H9 (cell line): ENCODE results near the gene SPATA16. TPM values are rescaled to one million over a fixed set of nuclear protein-coding genes. Genes with fewer than 3 reads are reported as not detected.

Experiments used
- DNase-seq: peaks from one replicate; pipeline ENCODE4 v3.0.0-alpha.2; 2017
- H2AFZ ChIP-seq: one replicate; pipeline ENCODE4 v1.6.1; 2013; ENCODE audit warnings: mild to moderate bottlenecking, low read length, control low read depth, moderate library complexity
- H2AK5ac ChIP-seq: 2 replicates; pipeline ENCODE4 v1.6.1; 2013; ENCODE audit warnings: low read length, control low read depth, mixed read lengths; ENCODE audit not compliant: insufficient read length
- H2BK120ac ChIP-seq: one replicate; pipeline ENCODE4 v1.6.1; 2013; ENCODE audit warnings: low read depth, mild to moderate bottlenecking, low read length, control low read depth, inconsistent platforms; ENCODE audit not compliant: poor library complexity, severe bottlenecking
- H2BK12ac ChIP-seq: 2 replicates; pipeline ENCODE4 v1.6.1; 2013; ENCODE audit warnings: low read length, control low read depth, mixed read lengths, low read depth; ENCODE audit not compliant: insufficient read length
- H2BK15ac ChIP-seq: 2 replicates; pipeline ENCODE4 v1.6.1; 2013; ENCODE audit warnings: low read depth, low read length, control low read depth
- H2BK20ac ChIP-seq: one replicate; pipeline ENCODE4 v1.6.1; 2013; ENCODE audit warnings: low read depth, mild to moderate bottlenecking, low read length, control low read depth, inconsistent platforms; ENCODE audit not compliant: poor library complexity, severe bottlenecking
- H2BK5ac ChIP-seq: 2 replicates; pipeline ENCODE4 v1.6.1; 2013; ENCODE audit warnings: low read length, control low read depth, mixed read lengths; ENCODE audit not compliant: insufficient read length
- H3K14ac ChIP-seq: 2 replicates; pipeline ENCODE4 v1.6.1; 2013; ENCODE audit warnings: low read length, control low read depth; ENCODE audit not compliant: insufficient read depth
- H3K18ac ChIP-seq: 2 replicates; pipeline ENCODE4 v1.6.1; 2013; ENCODE audit warnings: low read depth, mild to moderate bottlenecking, mixed read lengths, low read length, control low read depth; ENCODE audit not compliant: insufficient read length
- H3K23ac ChIP-seq: 2 replicates; pipeline ENCODE4 v1.6.1; 2013; ENCODE audit warnings: low read length, control low read depth, mixed read lengths, low read depth; ENCODE audit not compliant: insufficient read length
- H3K23me2 ChIP-seq: 2 replicates; pipeline ENCODE4 v1.6.1; 2013; ENCODE audit warnings: low read depth, mild to moderate bottlenecking, mixed read lengths, low read length, control low read depth; ENCODE audit not compliant: insufficient read length, poor library complexity, severe bottlenecking
- H3K27ac ChIP-seq: 2 replicates; pipeline ENCODE4 v1.5.1; 2013; ENCODE audit warnings: low read length, control low read depth, mixed read lengths, low read depth; ENCODE audit not compliant: insufficient read length
- H3K27me3 ChIP-seq: 2 replicates; pipeline ENCODE4 v1.6.1; 2013; ENCODE audit warnings: low read length, control low read depth, inconsistent platforms; ENCODE audit not compliant: insufficient read depth
- H3K4ac ChIP-seq: 2 replicates; pipeline ENCODE4 v1.6.1; 2013; ENCODE audit warnings: low read depth, mild to moderate bottlenecking, control low read depth, inconsistent platforms, low read length, moderate library complexity
- H3K4me1 ChIP-seq: 2 replicates; pipeline ENCODE4 v1.6.1; 2013; ENCODE audit warnings: low read length, control low read depth, inconsistent platforms; ENCODE audit not compliant: insufficient read depth
- H3K4me2 ChIP-seq: 2 replicates; pipeline ENCODE4 v1.6.1; 2013; ENCODE audit warnings: low read length, control low read depth, mixed read lengths; ENCODE audit not compliant: insufficient read length, insufficient read depth
- H3K56ac ChIP-seq: 2 replicates; pipeline ENCODE4 v1.6.1; 2013; ENCODE audit warnings: low read depth, mild to moderate bottlenecking, mixed read lengths, low read length, control low read depth; ENCODE audit not compliant: insufficient read length
- H3K79me1 ChIP-seq: 2 replicates; pipeline ENCODE4 v1.6.1; 2013; ENCODE audit warnings: low read depth, mild to moderate bottlenecking, moderate library complexity, low read length, control low read depth, inconsistent platforms; ENCODE audit not compliant: insufficient read depth, poor library complexity, severe bottlenecking
- H3K79me2 ChIP-seq: 2 replicates; pipeline ENCODE4 v1.6.1; 2013; ENCODE audit warnings: low read length, control low read depth, inconsistent platforms; ENCODE audit not compliant: insufficient read depth
- H3K9ac ChIP-seq: 2 replicates; pipeline ENCODE4 v1.6.1; 2013; ENCODE audit warnings: low read length, control low read depth, mixed read lengths; ENCODE audit not compliant: insufficient read length; ENCODE audit errors: extremely low read depth
- H3K9me3 ChIP-seq: one replicate; pipeline ENCODE4 v1.6.1; 2013; ENCODE audit warnings: low read depth, low read length, inconsistent platforms; ENCODE audit not compliant: control insufficient read depth
- H3T11ph ChIP-seq: one replicate; pipeline ENCODE4 v1.6.1; 2013; ENCODE audit warnings: mild to moderate bottlenecking, low read length, control low read depth, inconsistent platforms
- H4K20me1 ChIP-seq: one replicate; pipeline ENCODE4 v1.6.1; 2013; ENCODE audit not compliant: control insufficient read depth, insufficient read length, insufficient read depth
- H4K5ac ChIP-seq: 2 replicates; pipeline ENCODE4 v1.6.1; 2013; ENCODE audit warnings: low read depth, mild to moderate bottlenecking, mixed read lengths, low read length, control low read depth; ENCODE audit not compliant: insufficient read length
- H4K8ac ChIP-seq: replicated peaks from 2 replicates; pipeline ENCODE4 v1.6.1; 2013; ENCODE audit warnings: low read length, control low read depth, mixed read lengths, low read depth; ENCODE audit not compliant: insufficient read length
- H4K91ac ChIP-seq: 2 replicates; pipeline ENCODE4 v1.6.1; 2013; ENCODE audit warnings: low read depth, mild to moderate bottlenecking, moderate library complexity, mixed read lengths, low read length, control low read depth; ENCODE audit not compliant: insufficient read length
- H3K27ac Mint-ChIP-seq, 3 experiments: 2 replicates in 2 of 3; 3 replicates in 1 of 3; pipeline ENCODE4 v1.8.0; 2020 to 2021; ENCODE audit warnings: mixed read lengths in 3 of 3, mild to moderate bottlenecking in 1 of 3, moderate library complexity in 1 of 3
- H3K27me3 Mint-ChIP-seq: 2 replicates; pipeline ENCODE4 v1.8.0; 2021; ENCODE audit warnings: low read depth, mild to moderate bottlenecking, moderate library complexity, mixed read lengths
- H3K36me3 Mint-ChIP-seq, 3 experiments: 2 replicates in 2 of 3; 3 replicates in 1 of 3; pipeline ENCODE4 v1.8.0; 2020 to 2021; ENCODE audit warnings: low read depth in 3 of 3, mixed read lengths in 3 of 3; ENCODE audit not compliant: insufficient read depth in 1 of 3
- H3K4me1 Mint-ChIP-seq, 2 experiments: 2 replicates each; pipeline ENCODE4 v1.8.0; 2020; ENCODE audit warnings: mixed read lengths in 2 of 2
- H3K4me3 Mint-ChIP-seq, 2 experiments: 2 replicates in 1 of 2; 3 replicates in 1 of 2; pipeline ENCODE4 v1.8.0; 2020 to 2021; ENCODE audit warnings: mild to moderate bottlenecking in 2 of 2, mixed read lengths in 2 of 2, moderate library complexity in 1 of 2
- H3K9me3 Mint-ChIP-seq, 2 experiments: 2 replicates in 1 of 2; 3 replicates in 1 of 2; pipeline ENCODE4 v1.8.0; 2020; ENCODE audit warnings: mild to moderate bottlenecking in 2 of 2, mixed read lengths in 2 of 2, moderate library complexity in 1 of 2
- CTCF ChIP-seq: fragments of 200-600 bp; sonication (generic); conservative IDR thresholded peaks from 3 replicates; pipeline ENCODE4 v1.8.0; 2021; ENCODE audit warnings: antibody characterized with exemption, mild to moderate bottlenecking
- WGBS: extraction: QIAGEN DNeasy Blood & Tissue Kit; methylation state at CpG from one replicate; pipeline ENCODE4 v1.1.7; 2013; ENCODE audit warnings: missing lambda C conversion rate, low lambda C conversion rate, mixed read lengths; ENCODE audit not compliant: insufficient read length; ENCODE audit errors: extremely low coverage; 5-methylcytosine and 5-hydroxymethylcytosine counted together
- total RNA-seq: library from RNA; stranded (reverse); gene quantifications from 2 replicates; pipeline ENCODE4 v1.2.1, GENCODE V29; 2021

The SPATA16 gene
- total RNA-seq, 1 experiment from 2014 or later: not detected

GRCh38 chr3:173096140-173096539 is 44.9 kb downstream of the SPATA16 start:
- no peak overlapping the region for H2BK12ac ChIP-seq
- H2AFZ ChIP-seq: no peak overlapping the region
- H3K4me1 Mint-ChIP-seq: 0 out of 4 replicates have a peak, but pooled peaks cover 0 to 3% of the 10 kb centered on the region in 2 experiments
- H3K9me3 Mint-ChIP-seq: no peaks in the 10 kb centered on the region
- no peak overlapping the region for H3K9ac ChIP-seq
- H3K23ac ChIP-seq: no peak overlapping the region
- no peak overlapping the region for H3K4me2 ChIP-seq
- H3K56ac ChIP-seq: no peak overlapping the region
- no peak overlapping the region for H3K18ac ChIP-seq
- H3K4me3 Mint-ChIP-seq: no peak overlapping the region
- peaks cover 0 to 4% (median 0%) of the 10 kb centered on the region in 3 experiments; a peak in 2 of 7 replicates for H3K36me3 Mint-ChIP-seq
- H3K4ac ChIP-seq: no peak overlapping the region
- H3K27me3 Mint-ChIP-seq: no peaks in the 10 kb centered on the region
- H3K9me3 ChIP-seq: no peaks in the 10 kb centered on the region
- H3K27ac Mint-ChIP-seq: no peak overlapping the region
- no peaks in the 10 kb centered on the region for H3K27me3 ChIP-seq
- H3K14ac ChIP-seq: no peak overlapping the region
- no peaks in the 10 kb centered on the region for H3K4me1 ChIP-seq
- H3K79me2 ChIP-seq: no peaks in the 10 kb centered on the region
- no peak overlapping the region for H2BK15ac ChIP-seq
- no peak overlapping the region for H4K5ac ChIP-seq
- WGBS: no CpG with 5 or more reads among the region's 3 CpGs
- no peak overlapping the region for H2AK5ac ChIP-seq
- H3K27ac ChIP-seq: no peak overlapping the region
- no peak for DNase-seq
- no peak overlapping the region for H2BK20ac ChIP-seq
- no peak for TF ChIP-seq CTCF
- no peak overlapping the region for H4K8ac ChIP-seq
- no peaks in the 10 kb centered on the region for H4K20me1 ChIP-seq
- no peak overlapping the region for H2BK120ac ChIP-seq
- no peaks in the 10 kb centered on the region for H3K79me1 ChIP-seq
- no peak overlapping the region for H3T11ph ChIP-seq
- peaks cover 2% of the 10 kb centered on the region for H3K23me2 ChIP-seq
- no peak overlapping the region for H4K91ac ChIP-seq
- H2BK5ac ChIP-seq: no peak overlapping the region
